ENCODE data around the gene TUBD1.

GRCh38 chr17:59876107-59876506 is 16.6 kb downstream of the TUBD1 start:
- TF ChIP-seq, protein P1, sequence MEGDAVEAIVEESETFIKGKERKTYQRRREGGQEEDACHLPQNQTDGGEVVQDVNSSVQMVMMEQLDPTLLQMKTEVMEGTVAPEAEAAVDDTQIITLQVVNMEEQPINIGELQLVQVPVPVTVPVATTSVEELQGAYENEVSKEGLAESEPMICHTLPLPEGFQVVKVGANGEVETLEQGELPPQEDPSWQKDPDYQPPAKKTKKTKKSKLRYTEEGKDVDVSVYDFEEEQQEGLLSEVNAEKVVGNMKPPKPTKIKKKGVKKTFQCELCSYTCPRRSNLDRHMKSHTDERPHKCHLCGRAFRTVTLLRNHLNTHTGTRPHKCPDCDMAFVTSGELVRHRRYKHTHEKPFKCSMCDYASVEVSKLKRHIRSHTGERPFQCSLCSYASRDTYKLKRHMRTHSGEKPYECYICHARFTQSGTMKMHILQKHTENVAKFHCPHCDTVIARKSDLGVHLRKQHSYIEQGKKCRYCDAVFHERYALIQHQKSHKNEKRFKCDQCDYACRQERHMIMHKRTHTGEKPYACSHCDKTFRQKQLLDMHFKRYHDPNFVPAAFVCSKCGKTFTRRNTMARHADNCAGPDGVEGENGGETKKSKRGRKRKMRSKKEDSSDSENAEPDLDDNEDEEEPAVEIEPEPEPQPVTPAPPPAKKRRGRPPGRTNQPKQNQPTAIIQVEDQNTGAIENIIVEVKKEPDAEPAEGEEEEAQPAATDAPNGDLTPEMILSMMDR (optimal IDR thresholded peaks at IDR 0.05 in 1 of 3, IDR thresholded peaks at IDR 0.05 in 1 of 3, conservative IDR thresholded peaks at IDR 0.05 in 1 of 3; ENCODE audit: extremely low read depth in 1 of 3, insufficient read depth in 2 of 3, low read length in 3 of 3) = no peak
- TF ChIP-seq EZH2 (IDR thresholded peaks at IDR 0.05; ENCODE audit: low read length) = no peak

Data from keratinocyte (primary cell).